Keratinocyte (primary cell): ENCODE data around the gene GPR183. TPM values are rescaled to one million over a fixed set of nuclear protein-coding genes. Genes with fewer than 3 reads are reported as not detected.

Source experiments
- DNase-seq: peaks from one replicate; pipeline ENCODE4 v3.0.0-alpha.2; 2011; ENCODE audit warnings: low read depth, missing footprints, low spot score
- FAIRE-seq: peaks from 2 replicates; lab custom pipeline; 2011; peaks lifted over from hg19 to GRCh38; lab: Jason Lieb, UNC
- H2AFZ ChIP-seq: 2 replicates; pipeline ENCODE4 v1.6.0; 2012; ENCODE audit warnings: low read length, control low read depth, inconsistent platforms; ENCODE audit not compliant: control insufficient read depth
- H3K27ac ChIP-seq: 2 replicates; pipeline ENCODE4 v1.5.1; 2011; ENCODE audit warnings: low read length; ENCODE audit not compliant: control insufficient read depth, insufficient read depth
- H3K27me3 ChIP-seq: 3 replicates; pipeline ENCODE4 v1.6.0; 2011; ENCODE audit warnings: low read length; ENCODE audit not compliant: control insufficient read depth, insufficient read depth; ENCODE audit errors: extremely low read depth
- H3K36me3 ChIP-seq, 2 experiments: 2 replicates in 1 of 2; 3 replicates in 1 of 2; pipeline ENCODE4 v1.5.1; 2011; ENCODE audit warnings: low read length in 2 of 2, mild to moderate bottlenecking in 1 of 2; ENCODE audit not compliant: control insufficient read depth in 2 of 2, insufficient read depth in 2 of 2; ENCODE audit errors: extremely low read depth in 1 of 2
- H3K4me1 ChIP-seq: 3 replicates; pipeline ENCODE4 v1.5.1; 2011; ENCODE audit warnings: low read length; ENCODE audit not compliant: control insufficient read depth, insufficient read depth; ENCODE audit errors: extremely low read depth
- H3K4me2 ChIP-seq: 3 replicates; pipeline ENCODE4 v1.6.0; 2011; ENCODE audit warnings: low read depth, low read length; ENCODE audit not compliant: control insufficient read depth, insufficient read depth; ENCODE audit errors: extremely low read depth
- H3K4me3 ChIP-seq, 3 experiments: fragments of 200-600 bp in 1 of 3; sonication (generic) in 1 of 3; 2 replicates in 2 of 3; 3 replicates in 1 of 3; pipeline ENCODE4 v1.5.1; 2011 to 2016; ENCODE audit warnings: low read length in 3 of 3, mild to moderate bottlenecking in 3 of 3, control low read depth in 2 of 3, inconsistent platforms in 1 of 3, low read depth in 1 of 3, mixed read lengths in 1 of 3, mixed run types in 1 of 3, moderate library complexity in 1 of 3; ENCODE audit not compliant: control insufficient read depth in 2 of 3, insufficient read depth in 2 of 3; ENCODE audit errors: extremely low read depth in 1 of 3
- H3K79me2 ChIP-seq: 2 replicates; pipeline ENCODE4 v1.6.0; 2012; ENCODE audit warnings: low read length; ENCODE audit not compliant: control insufficient read depth, insufficient read depth
- H3K9ac ChIP-seq: 3 replicates; pipeline ENCODE4 v1.6.0; 2011; ENCODE audit warnings: low read length; ENCODE audit not compliant: control insufficient read depth, insufficient read depth; ENCODE audit errors: extremely low read depth
- H3K9me1 ChIP-seq: 3 replicates; pipeline ENCODE4 v1.6.0; 2011; ENCODE audit warnings: low read length; ENCODE audit not compliant: control insufficient read depth, insufficient read depth; ENCODE audit errors: extremely low read depth
- H3K9me3 ChIP-seq: 2 replicates; pipeline ENCODE4 v1.5.1; 2012; ENCODE audit warnings: low read depth, low read length; ENCODE audit not compliant: control insufficient read depth
- H4K20me1 ChIP-seq: 3 replicates; pipeline ENCODE4 v1.6.0; 2011; ENCODE audit warnings: low read length; ENCODE audit not compliant: control insufficient read depth, insufficient read depth; ENCODE audit errors: extremely low read depth
- CTCF ChIP-seq, 3 experiments: IDR thresholded peaks in 1 of 3; conservative IDR thresholded peaks in 1 of 3; optimal IDR thresholded peaks in 1 of 3; 2 replicates in 2 of 3; 3 replicates in 1 of 3; pipeline versions ENCODE3 to v1.5.1; 2011; ENCODE audit warnings: low read length in 3 of 3, mild to moderate bottlenecking in 3 of 3, moderate library complexity in 2 of 3, control low read depth in 1 of 3, inconsistent platforms in 1 of 3; ENCODE audit not compliant: insufficient read depth in 2 of 3; ENCODE audit errors: extremely low read depth in 1 of 3
- EZH2 ChIP-seq: IDR thresholded peaks from one replicate; pipeline ENCODE4 v1.6.1; 2012; ENCODE audit warnings: inconsistent platforms, mild to moderate bottlenecking, low read length, moderate library complexity
- dilution Hi-C: fragments of 300-500 bp; cut with MboI; formaldehyde crosslinking; loops from one replicate; pipeline ENCODE4 v1.7.0; 2020; ENCODE audit warnings: low sequenced_read_pairs; ENCODE audit not compliant: extremely low pct_ligation_motif_present
- polyA plus RNA-seq, 5 experiments: library from polyadenylated mRNA; depleted of rRNA in 3 of 5; stranded (reverse) in 3 of 5; stranded (forward) in 1 of 5; unstranded in 1 of 5; fragments of >200 nt; gene quantifications; 1 replicate in 1 of 5; 2 replicates in 3 of 5; 3 replicates in 1 of 5; pipeline versions ENCODE4 v1.2.1 to v1.2.3, GENCODE V29; 2011 to 2012; ENCODE audit warnings: missing spikeins in 2 of 5, low read depth in 1 of 5, low replicate concordance in 1 of 5

Gene GPR183
- polyA plus RNA-seq, 1 donor (not counting 4 experiments of a cell fraction or from before 2014, with no cell fraction given): not detected

- Histone ChIP-seq H3K4me3 (no peak overlapping the region), H3K4me1 (peaks cover 5% of the 10 kb centered on the region), H2AFZ (no peak overlapping the region), H3K9ac (no peak overlapping the region), H3K27ac (no peak overlapping the region), H3K79me2 (no peaks in the 10 kb centered on the region), H4K20me1 (no peaks in the 10 kb centered on the region), H3K36me3 (no peaks in the 10 kb centered on the region), H3K4me2 (no peak overlapping the region), H3K9me3 (no peaks in the 10 kb centered on the region), H3K27me3 (no peaks in the 10 kb centered on the region), H3K9me1 (no peaks in the 10 kb centered on the region)
- DNase-seq (no peak), FAIRE-seq (no peak)
- dilution Hi-C loops: no loop called here
- TF ChIP-seq EZH2 (no peak), CTCF (optimal IDR thresholded peaks at IDR 0.05 in 1 of 3, IDR thresholded peaks at IDR 0.05 in 1 of 3, conservative IDR thresholded peaks at IDR 0.05 in 1 of 3; ENCODE audit: extremely low read depth in 1 of 3, insufficient read depth in 2 of 3, low read length in 3 of 3) (no peak)
These were observed 10.8 kb downstream of the GPR183 start for GRCh38 chr13:99296398-99296797.

GRCh38 chr13:99295488-99296252 lies 11.5 kb downstream of the GPR183 start:
- TF ChIP-seq CTCF (optimal IDR thresholded peaks at IDR 0.05 in 1 of 3, IDR thresholded peaks at IDR 0.05 in 1 of 3, conservative IDR thresholded peaks at IDR 0.05 in 1 of 3; ENCODE audit: extremely low read depth in 1 of 3, insufficient read depth in 2 of 3, low read length in 3 of 3) (no peak), EZH2 (no peak)
- Histone ChIP-seq H3K4me2 (no peak overlapping the region), H3K9me3 (no peaks in the 10 kb centered on the region), H3K9me1 (no peaks in the 10 kb centered on the region), H3K4me3 (no peak overlapping the region), H3K36me3 (no peaks in the 10 kb centered on the region), H3K79me2 (no peaks in the 10 kb centered on the region), H3K4me1 (no peaks in the 10 kb centered on the region), H4K20me1 (no peaks in the 10 kb centered on the region), H3K27me3 (no peaks in the 10 kb centered on the region), H3K9ac (no peak overlapping the region), H2AFZ (no peak overlapping the region), H3K27ac (no peak overlapping the region)
- FAIRE-seq (no peak), DNase-seq (no peak)
- dilution Hi-C loops: no loop called here
